Measurements from ENCODE around the gene KLHL24.

- TF ChIP-seq CTCF (conservative IDR thresholded peaks at IDR 0.05): no peak
- TF ChIP-seq EZH2 (IDR thresholded peaks at IDR 0.05; ENCODE audit: low read depth): no peak
These were observed 45.0 kb upstream of the KLHL24 start for GRCh38 chr3:183590442-183590841.
